Kidney glomerular epithelial cell (primary cell): ENCODE results near the gene F2RL3.
"Not testable (repeated sequence)": the region's sequence is repeated elsewhere in the genome, so short reads cannot be mapped to it uniquely, and the experiment has no call there.

ENCODE experiments used
- DNase-seq: peaks from one replicate; lab custom pipeline; 2025; lab: John Stamatoyannopoulos, UW

Gene F2RL3

GRCh38 chr19:16874978-16875299, 13.9 kb upstream of the F2RL3 start:
- DNase-seq, result not testable (repeated sequence)

GRCh38 chr19:16875584-16876555, 12.9 kb upstream of the F2RL3 start:
- no peak for DNase-seq

DNA sequence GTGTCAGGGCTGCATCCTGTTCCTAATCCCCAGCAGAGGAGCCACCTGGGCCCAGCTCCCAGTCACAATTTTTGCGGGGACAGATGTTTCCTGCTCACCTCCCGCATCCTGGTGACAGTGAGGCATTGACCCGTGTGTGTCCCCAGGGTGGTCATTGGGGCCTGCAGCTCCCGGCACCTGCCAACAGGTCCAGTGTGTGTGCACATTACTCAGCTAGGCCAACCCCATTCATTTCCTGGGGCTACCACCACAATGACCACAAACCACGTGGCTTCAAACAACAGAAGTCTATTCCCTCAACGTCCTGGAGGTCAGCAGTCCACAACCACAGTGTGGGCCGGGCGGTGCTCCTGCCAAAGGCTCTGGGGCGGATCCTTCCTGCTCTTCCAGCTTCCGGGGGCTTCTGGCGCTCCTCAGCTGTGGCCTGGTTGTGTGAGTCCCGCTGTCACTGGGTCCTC, 11.9 kb upstream of the F2RL3 start:
- DNase-seq, result no peak

- DNase-seq, result no peak
These were observed 11.2 kb upstream of the F2RL3 start for GRCh38 chr19:16877581-16877980.

GRCh38 chr19:16878181-16878965, 10.4 kb upstream of the F2RL3 start:
- no peak for DNase-seq

DNA sequence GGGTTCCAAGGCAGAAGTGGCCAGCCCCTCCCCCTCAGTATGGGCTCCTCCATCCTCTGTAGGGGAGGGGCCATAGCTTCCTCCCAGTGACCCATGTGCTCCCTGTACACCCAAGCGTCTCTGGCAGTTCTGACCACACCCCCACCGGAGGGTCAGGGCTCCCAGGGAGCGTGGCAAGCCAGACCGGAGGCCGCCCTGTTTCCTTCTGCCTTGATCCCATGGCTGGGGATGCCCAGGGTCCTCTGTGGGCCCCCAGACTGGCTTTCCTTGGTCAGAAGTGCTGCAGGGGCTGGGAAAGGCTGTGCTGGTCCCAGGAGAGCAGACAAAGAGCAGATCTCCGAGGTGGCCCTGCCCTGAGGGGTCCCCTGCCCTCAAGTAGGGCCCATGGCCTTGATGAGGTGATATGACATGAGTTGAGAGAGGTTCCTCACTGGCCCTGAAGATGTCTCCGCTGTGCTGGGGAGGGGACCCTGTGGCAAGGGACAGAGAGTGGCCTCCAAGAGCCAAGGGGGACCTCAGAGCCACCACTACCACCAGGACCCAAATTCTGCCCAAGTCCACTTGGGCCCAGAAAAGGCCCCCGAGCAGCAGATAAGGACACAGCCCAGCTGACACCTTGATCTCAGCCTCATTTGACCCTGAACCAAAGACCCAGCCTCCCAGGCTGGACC, 7.8 kb upstream of the F2RL3 start:
- DNase-seq, result no peak

GRCh38 chr19:16882146-16882545, 6.7 kb upstream of the F2RL3 start:
- no peak for DNase-seq

GRCh38 chr19:16883522-16883921, 5.3 kb upstream of the F2RL3 start:
- DNase-seq, result no peak

DNA sequence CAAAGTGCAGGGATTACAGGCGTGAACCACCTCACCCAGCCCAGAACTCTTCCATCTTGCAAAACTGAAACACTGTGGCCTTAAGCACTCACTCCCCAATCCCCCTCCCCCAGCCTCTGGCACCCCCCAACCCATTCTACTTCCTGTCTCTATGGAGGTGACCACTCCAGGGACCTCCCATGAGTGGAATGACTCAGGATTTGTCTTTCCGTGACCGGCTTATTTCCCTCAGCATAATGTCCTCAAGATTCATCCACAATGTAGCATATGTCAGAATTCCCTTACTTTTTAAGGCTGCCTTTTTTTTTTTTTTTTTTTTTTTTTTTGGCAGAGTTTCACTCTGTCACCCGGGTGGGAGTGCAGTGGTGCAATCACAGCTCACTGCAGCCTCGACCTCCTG, 3.6 kb upstream of the F2RL3 start:
- DNase-seq, result no peak

DNA sequence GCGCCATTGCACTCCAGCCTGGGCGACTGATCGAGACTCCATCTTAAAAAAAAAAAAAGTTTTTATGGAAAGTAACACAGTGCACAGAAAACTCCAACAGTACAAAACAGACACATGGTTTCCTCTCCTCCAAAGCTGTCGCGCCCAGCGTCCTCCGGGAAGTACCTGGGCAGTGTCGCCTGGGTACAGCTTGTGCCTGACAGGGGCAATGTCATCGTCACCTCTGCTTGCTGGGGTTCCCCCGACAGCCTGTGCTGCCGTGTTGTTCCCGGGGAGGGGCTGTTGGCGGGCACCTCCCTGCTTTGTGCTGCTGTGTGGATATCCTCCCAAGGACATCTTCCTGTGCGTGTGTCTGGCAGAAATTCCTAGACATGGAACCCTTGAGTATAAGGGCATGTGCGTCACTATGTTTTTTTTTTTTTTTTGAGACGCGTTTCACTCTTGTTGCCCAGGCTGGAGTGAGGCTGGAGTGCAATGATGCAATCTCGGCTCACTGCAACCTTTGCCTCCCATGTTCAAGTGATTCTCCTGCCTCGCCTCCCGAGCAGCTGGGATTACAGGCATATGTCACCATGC, 2.4 kb upstream of the F2RL3 start:
- no peak for DNase-seq

DNA sequence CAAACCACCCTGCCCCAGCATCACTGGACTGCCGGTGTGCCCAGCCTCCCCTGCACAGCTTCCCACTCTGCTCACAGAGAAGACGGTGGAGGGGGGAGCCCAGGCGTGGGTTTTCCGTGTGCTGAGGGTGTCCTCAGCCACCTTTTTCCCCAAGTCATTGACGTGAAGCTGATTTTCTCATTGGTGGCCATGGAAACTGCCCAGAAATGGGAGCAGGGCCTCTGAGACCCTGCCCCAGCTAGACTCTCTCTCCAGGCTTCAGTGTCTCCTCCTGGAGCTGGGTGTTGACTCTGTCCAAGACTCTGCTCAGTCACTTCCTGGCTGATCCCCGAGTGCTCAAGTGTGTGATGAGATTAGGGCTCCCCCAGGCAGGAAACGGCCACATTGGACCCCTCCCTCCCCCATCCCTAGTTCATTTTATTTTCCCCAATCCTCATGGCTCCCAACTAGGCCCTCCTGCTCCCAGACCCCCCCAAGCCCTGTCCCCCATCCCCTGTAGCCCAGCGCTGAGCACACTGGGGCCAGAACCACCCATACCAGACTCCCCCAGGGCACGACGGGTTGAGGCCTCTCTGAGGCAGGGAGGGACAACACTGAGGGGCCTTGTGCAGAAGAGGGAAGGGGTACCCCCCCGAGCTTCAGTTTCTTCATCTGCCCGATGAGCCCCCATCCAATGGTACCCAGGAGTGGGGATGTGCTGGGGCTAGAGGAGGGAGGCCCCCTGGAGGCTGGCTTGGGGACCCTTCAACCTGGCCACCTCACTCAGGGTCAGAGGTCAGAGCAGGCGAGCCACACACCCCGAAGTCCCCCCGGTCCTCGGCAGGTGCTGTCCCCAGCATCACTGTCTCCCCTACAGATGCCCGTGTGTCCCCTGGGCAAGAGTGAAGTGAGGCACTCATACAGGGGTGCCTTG, 1.2 kb upstream of the F2RL3 start:
- no peak for DNase-seq

GRCh38 chr19:16889366-16889882, 625 bp downstream of the F2RL3 start:
- no peak for DNase-seq

DNA sequence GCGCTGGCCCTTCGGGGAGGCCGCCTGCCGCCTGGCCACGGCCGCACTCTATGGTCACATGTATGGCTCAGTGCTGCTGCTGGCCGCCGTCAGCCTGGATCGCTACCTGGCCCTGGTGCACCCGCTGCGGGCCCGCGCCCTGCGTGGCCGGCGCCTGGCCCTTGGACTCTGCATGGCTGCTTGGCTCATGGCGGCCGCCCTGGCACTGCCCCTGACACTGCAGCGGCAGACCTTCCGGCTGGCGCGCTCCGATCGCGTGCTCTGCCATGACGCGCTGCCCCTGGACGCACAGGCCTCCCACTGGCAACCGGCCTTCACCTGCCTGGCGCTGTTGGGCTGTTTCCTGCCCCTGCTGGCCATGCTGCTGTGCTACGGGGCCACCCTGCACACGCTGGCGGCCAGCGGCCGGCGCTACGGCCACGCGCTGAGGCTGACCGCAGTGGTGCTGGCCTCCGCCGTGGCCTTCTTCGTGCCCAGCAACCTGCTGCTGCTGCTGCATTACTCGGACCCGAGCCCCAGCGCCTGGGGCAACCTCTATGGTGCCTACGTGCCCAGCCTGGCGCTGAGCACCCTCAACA, 1.2 kb downstream of the F2RL3 start:
- no peak for DNase-seq

GRCh38 chr19:16890461-16891184, 1.8 kb downstream of the F2RL3 start:
- DNase-seq, result no peak

DNA sequence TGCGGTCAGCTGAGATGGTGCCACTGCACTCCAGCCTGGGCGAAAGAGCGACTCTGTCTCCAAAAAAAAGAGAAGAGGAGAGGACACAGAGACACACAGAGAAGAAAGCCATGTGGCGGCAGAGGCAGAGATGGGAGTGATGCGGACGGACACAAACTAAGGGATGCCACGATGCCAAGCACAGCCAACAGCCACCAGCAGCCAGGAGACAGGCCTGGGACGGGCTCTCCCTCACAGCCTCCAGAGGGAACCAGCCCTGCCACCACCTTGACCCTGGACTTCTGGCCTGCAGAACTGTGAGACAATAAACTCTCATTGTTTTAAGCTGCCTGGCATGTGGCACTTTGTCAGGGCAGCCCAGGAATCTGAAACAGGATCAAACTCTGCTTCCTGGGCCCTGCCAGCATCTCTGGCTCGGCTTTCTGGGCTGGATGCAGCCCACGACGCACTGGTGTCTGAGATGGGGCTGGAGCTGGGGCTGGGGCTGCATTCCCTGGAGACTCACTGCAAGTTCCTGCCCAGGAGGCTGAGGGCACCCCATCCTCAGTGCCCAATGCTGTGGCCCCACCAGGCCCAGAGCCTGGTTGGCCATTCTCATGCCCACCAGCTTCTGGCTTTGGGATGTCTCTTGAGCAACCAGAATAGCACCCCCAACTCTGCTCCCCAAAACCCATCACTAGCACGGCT, 3.0 kb downstream of the F2RL3 start:
- DNase-seq, result no peak

DNA sequence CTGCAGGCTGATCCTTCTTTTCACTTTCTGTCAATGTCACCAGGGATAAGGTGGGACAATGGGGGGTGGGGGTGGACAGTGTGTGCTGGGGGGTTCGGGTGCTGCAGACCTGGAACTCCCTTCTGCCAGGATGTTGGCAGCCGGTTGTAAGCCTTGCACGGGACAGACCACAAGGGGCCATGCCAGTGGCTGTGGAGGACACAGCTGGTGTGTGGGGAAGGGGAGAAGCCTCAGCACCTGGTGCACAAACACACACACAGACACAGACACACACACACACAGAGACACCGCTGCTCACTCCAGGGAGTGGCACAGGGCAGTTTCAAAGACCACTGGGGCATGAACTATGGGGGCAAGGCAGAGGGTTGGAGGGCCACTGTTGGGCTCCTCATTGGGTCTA, 3.6 kb downstream of the F2RL3 start:
- DNase-seq, result no peak

- no peak for DNase-seq
These were observed 4.3 kb downstream of the F2RL3 start for GRCh38 chr19:16892868-16893685.

- no peak for DNase-seq
These were observed 4.8 kb downstream of the F2RL3 start for GRCh38 chr19:16893686-16893989.

GRCh38 chr19:16894080-16894479, 5.3 kb downstream of the F2RL3 start:
- no peak for DNase-seq
